ENCODE results near the gene YIF1A.

DNA sequence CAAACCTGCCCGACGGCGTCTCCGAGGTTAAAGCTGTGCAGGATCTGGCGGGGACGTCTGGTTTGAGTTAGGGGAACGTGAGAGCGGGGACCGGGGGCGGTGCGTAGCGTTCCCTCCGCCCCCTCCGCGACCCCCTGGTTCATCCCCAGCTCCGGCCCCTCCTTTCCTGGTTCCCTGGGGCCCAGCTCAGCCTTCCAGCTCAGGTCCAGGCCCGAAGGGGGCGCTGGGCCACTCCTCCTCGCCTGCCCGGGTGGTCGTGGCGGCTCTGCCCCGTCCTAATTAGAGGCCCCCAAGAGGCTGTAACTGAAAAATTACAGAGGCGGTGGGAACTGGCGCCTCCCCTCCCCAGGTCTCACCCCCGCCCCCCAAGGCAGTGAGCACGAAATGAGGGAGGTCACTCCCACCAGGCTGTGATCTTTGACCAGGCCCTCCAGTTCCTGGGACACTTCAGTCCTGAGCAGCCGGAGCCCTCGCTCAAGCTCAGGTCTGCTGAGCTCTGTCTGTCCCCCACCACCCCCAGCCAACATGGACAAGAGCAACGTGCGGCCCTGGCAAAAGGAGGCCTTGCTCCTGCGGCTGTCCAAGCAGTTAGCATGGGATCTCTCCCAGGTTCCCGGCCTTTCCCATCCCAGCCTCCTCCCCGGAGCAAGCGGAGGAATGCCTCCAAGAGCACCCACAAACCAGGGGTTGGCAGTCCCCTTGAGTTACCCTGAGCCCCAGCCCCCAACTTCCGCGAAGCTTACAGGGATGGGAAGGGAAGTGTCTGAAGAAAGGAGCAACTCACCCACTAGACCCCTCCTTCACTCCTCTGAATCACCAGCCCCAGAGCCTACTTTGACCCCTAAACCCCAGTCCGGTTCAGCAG lies 24.6 kb upstream of the YIF1A start:
- TF ChIP-seq POLR2A (IDR thresholded peaks at IDR 0.05) (no peak), CTCF (IDR thresholded peaks at IDR 0.05) (no peak), EP300 (IDR thresholded peaks at IDR 0.05) (no peak)
